NCI-H146 treated with DMSO at 0.1 percent for 48 hours (cell line): ENCODE measurements around the gene SERPING1.

Source experiments
- DNase-seq: peaks from one replicate; lab custom pipeline; 2025; ENCODE audit not compliant: unreplicated experiment; lab: John Stamatoyannopoulos, UW

Gene SERPING1

GRCh38 chr11:57597916-57598830, 688 bp downstream of the SERPING1 start:
- DNase-seq, result no peak

- no peak for DNase-seq
These were observed 1.3 kb downstream of the SERPING1 start for GRCh38 chr11:57598831-57599155.

- no peak for DNase-seq
These were observed 1.9 kb downstream of the SERPING1 start for GRCh38 chr11:57599381-57599780.

GRCh38 chr11:57601297-57601696, 3.8 kb downstream of the SERPING1 start:
- no peak for DNase-seq

GRCh38 chr11:57604296-57605027, 7.0 kb downstream of the SERPING1 start:
- DNase-seq, result no peak

- DNase-seq, result no peak
These were observed 7.5 kb downstream of the SERPING1 start for GRCh38 chr11:57605028-57605420.

GRCh38 chr11:57610170-57610569, 12.7 kb downstream of the SERPING1 start:
- no peak for DNase-seq

- DNase-seq, result no peak
These were observed 16.8 kb downstream of the SERPING1 start for GRCh38 chr11:57614234-57614772.

GRCh38 chr11:57615308-57615707, 17.8 kb downstream of the SERPING1 start:
- no peak for DNase-seq

GRCh38 chr11:57616595-57616994, 19.1 kb downstream of the SERPING1 start:
- DNase-seq, result no peak

GRCh38 chr11:57618438-57618837, 21.0 kb downstream of the SERPING1 start:
- no peak for DNase-seq

GRCh38 chr11:57619331-57619730, 21.8 kb downstream of the SERPING1 start:
- no peak for DNase-seq

- no peak for DNase-seq
These were observed 23.0 kb downstream of the SERPING1 start for GRCh38 chr11:57620467-57620866.

- no peak for DNase-seq
These were observed 24.8 kb downstream of the SERPING1 start for GRCh38 chr11:57622263-57622662.

GRCh38 chr11:57624864-57625263, 27.4 kb downstream of the SERPING1 start:
- no peak for DNase-seq

- no peak for DNase-seq
These were observed 29.4 kb downstream of the SERPING1 start for GRCh38 chr11:57626895-57627294.

GRCh38 chr11:57630171-57630570, 32.7 kb downstream of the SERPING1 start:
- no peak for DNase-seq

- no peak for DNase-seq
These were observed 34.6 kb downstream of the SERPING1 start for GRCh38 chr11:57632116-57632515.

- no peak for DNase-seq
These were observed 36.0 kb downstream of the SERPING1 start for GRCh38 chr11:57633394-57634070.

GRCh38 chr11:57634311-57634710, 36.8 kb downstream of the SERPING1 start:
- no peak for DNase-seq

GRCh38 chr11:57635246-57635645, 37.8 kb downstream of the SERPING1 start:
- DNase-seq, result no peak

GRCh38 chr11:57637626-57638004, 40.1 kb downstream of the SERPING1 start:
- no peak for DNase-seq
